ENCODE data around the gene FNDC3B.

DNA sequence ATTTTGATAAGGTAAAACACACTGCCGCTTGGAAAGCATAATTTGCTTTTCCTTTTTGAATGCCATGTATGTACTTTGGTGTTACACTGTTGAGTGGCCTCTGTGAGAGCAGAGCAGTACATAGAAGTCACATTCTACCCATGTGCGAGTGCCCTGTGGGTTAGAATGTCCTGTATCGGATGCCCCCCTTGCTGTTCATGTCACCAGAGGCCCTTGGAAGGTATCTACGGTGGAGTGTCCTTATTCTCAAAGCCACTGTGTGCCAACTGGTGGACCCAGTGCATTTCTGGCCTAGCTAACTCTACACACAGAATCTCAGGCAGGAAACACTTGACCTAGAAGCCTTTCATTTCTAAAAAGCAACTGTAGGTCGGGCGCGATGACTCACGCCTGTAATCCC lies 271.8 kb downstream of the FNDC3B start:
- TF ChIP-seq, protein P1, sequence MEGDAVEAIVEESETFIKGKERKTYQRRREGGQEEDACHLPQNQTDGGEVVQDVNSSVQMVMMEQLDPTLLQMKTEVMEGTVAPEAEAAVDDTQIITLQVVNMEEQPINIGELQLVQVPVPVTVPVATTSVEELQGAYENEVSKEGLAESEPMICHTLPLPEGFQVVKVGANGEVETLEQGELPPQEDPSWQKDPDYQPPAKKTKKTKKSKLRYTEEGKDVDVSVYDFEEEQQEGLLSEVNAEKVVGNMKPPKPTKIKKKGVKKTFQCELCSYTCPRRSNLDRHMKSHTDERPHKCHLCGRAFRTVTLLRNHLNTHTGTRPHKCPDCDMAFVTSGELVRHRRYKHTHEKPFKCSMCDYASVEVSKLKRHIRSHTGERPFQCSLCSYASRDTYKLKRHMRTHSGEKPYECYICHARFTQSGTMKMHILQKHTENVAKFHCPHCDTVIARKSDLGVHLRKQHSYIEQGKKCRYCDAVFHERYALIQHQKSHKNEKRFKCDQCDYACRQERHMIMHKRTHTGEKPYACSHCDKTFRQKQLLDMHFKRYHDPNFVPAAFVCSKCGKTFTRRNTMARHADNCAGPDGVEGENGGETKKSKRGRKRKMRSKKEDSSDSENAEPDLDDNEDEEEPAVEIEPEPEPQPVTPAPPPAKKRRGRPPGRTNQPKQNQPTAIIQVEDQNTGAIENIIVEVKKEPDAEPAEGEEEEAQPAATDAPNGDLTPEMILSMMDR (IDR thresholded peaks at IDR 0.05) = no peak
- no peak for TF ChIP-seq EZH2 (IDR thresholded peaks at IDR 0.05; ENCODE audit: borderline replicate concordance, insufficient read depth, low read depth, low read length, poor library complexity, severe bottlenecking)

Measured in B cell (primary cell).